SK-N-SH (cell line): Measurements from ENCODE around the gene UNC93A.

ENCODE experiments used
- EP300 ChIP-seq, 2 experiments: IDR thresholded peaks; 2 replicates each; pipeline versions ENCODE4 v1.4.0 to v1.6.1; 2012; ENCODE audit warnings: borderline replicate concordance in 1 of 2, low read depth in 1 of 2, low read length in 1 of 2
- EZH2phosphoT487 ChIP-seq: fragments of 200-600 bp; sonication (generic); IDR thresholded peaks from 2 replicates; pipeline ENCODE4 v1.6.1; 2017; ENCODE audit warnings: low read depth, mixed run types, mild to moderate bottlenecking, antibody characterized with exemption, moderate library complexity, borderline replicate concordance
- PBX3 ChIP-seq: IDR thresholded peaks from 2 replicates; pipeline ENCODE4; 2012
- TAF1 ChIP-seq: IDR thresholded peaks from 2 replicates; pipeline ENCODE4 v1.6.1; 2012; ENCODE audit warnings: low read depth, mild to moderate bottlenecking, low read length, moderate library complexity, borderline replicate concordance
- YY1 ChIP-seq: IDR thresholded peaks from 2 replicates; pipeline ENCODE4 v1.4.0; 2012; ENCODE audit warnings: low read depth, mild to moderate bottlenecking
- TF ChIP-seq, protein P1 (sequence below): fragments of 200-600 bp; sonication (generic); IDR thresholded peaks from 2 replicates; pipeline ENCODE4 v1.6.1; 2017; ENCODE audit warnings: antibody characterized with exemption, mild to moderate bottlenecking, moderate library complexity
- TF ChIP-seq, protein P2 (sequence below): IDR thresholded peaks from 2 replicates; pipeline ENCODE4 v1.6.1; 2012; ENCODE audit warnings: mild to moderate bottlenecking, low read depth, low read length, moderate library complexity
- TF ChIP-seq, protein P3 (sequence below): IDR thresholded peaks from 2 replicates; pipeline ENCODE4 v1.4.0; 2012; ENCODE audit warnings: low read depth

GRCh38 chr6:167350275-167350696 is 59.2 kb downstream of the UNC93A start:
- TF ChIP-seq, protein P1, sequence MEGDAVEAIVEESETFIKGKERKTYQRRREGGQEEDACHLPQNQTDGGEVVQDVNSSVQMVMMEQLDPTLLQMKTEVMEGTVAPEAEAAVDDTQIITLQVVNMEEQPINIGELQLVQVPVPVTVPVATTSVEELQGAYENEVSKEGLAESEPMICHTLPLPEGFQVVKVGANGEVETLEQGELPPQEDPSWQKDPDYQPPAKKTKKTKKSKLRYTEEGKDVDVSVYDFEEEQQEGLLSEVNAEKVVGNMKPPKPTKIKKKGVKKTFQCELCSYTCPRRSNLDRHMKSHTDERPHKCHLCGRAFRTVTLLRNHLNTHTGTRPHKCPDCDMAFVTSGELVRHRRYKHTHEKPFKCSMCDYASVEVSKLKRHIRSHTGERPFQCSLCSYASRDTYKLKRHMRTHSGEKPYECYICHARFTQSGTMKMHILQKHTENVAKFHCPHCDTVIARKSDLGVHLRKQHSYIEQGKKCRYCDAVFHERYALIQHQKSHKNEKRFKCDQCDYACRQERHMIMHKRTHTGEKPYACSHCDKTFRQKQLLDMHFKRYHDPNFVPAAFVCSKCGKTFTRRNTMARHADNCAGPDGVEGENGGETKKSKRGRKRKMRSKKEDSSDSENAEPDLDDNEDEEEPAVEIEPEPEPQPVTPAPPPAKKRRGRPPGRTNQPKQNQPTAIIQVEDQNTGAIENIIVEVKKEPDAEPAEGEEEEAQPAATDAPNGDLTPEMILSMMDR, result no peak
- TF ChIP-seq YY1 (no peak), EP300 (IDR thresholded peaks at IDR 0.05; ENCODE audit: borderline replicate concordance in 1 of 2, low read depth in 1 of 2, low read length in 1 of 2) (no peak), EZH2phosphoT487 (no peak), TAF1 (no peak), PBX3 (no peak)
- TF ChIP-seq, protein P2, sequence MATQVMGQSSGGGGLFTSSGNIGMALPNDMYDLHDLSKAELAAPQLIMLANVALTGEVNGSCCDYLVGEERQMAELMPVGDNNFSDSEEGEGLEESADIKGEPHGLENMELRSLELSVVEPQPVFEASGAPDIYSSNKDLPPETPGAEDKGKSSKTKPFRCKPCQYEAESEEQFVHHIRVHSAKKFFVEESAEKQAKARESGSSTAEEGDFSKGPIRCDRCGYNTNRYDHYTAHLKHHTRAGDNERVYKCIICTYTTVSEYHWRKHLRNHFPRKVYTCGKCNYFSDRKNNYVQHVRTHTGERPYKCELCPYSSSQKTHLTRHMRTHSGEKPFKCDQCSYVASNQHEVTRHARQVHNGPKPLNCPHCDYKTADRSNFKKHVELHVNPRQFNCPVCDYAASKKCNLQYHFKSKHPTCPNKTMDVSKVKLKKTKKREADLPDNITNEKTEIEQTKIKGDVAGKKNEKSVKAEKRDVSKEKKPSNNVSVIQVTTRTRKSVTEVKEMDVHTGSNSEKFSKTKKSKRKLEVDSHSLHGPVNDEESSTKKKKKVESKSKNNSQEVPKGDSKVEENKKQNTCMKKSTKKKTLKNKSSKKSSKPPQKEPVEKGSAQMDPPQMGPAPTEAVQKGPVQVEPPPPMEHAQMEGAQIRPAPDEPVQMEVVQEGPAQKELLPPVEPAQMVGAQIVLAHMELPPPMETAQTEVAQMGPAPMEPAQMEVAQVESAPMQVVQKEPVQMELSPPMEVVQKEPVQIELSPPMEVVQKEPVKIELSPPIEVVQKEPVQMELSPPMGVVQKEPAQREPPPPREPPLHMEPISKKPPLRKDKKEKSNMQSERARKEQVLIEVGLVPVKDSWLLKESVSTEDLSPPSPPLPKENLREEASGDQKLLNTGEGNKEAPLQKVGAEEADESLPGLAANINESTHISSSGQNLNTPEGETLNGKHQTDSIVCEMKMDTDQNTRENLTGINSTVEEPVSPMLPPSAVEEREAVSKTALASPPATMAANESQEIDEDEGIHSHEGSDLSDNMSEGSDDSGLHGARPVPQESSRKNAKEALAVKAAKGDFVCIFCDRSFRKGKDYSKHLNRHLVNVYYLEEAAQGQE, result no peak
- TF ChIP-seq, protein P3, sequence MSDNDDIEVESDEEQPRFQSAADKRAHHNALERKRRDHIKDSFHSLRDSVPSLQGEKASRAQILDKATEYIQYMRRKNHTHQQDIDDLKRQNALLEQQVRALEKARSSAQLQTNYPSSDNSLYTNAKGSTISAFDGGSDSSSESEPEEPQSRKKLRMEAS, result no peak
